CD4-positive, alpha-beta T cell treated with Interleukin-1 beta for 1 hour (primary cell): ENCODE results near the gene CAPZA3.
"Not testable (repeated sequence)": the region's sequence is repeated elsewhere in the genome, so short reads cannot be mapped to it uniquely, and the experiment has no call there.

Experiments
- DNase-seq, 2 donors: peaks; one replicate each; pipeline ENCODE4 v3.0.0-alpha.2; 2020 to 2022

CAPZA3 gene

GRCh38 chr12:18737819-18738218 lies at the start of gene CAPZA3, which contains the start of gene PLCZ1:
Gene CAPZA3, plus strand, starts transcription at chr12:18738119. Its CDS starts 150 bp downstream, at chr12:18738269.
Gene PLCZ1, minus strand, starts transcription at chr12:18738012. Its CDS starts 641 bp downstream, at chr12:18737371.
- no peak for DNase-seq

- DNase-seq: no peak
Observed at GRCh38 chr12:18689771-18690170, 48.1 kb upstream of the CAPZA3 start.

- no peak for DNase-seq
Observed at GRCh38 chr12:18690653-18691052, 47.3 kb upstream of the CAPZA3 start.

GRCh38 chr12:18693986-18694385 lies 43.9 kb upstream of the CAPZA3 start:
- DNase-seq: not testable (repeated sequence)

DNA sequence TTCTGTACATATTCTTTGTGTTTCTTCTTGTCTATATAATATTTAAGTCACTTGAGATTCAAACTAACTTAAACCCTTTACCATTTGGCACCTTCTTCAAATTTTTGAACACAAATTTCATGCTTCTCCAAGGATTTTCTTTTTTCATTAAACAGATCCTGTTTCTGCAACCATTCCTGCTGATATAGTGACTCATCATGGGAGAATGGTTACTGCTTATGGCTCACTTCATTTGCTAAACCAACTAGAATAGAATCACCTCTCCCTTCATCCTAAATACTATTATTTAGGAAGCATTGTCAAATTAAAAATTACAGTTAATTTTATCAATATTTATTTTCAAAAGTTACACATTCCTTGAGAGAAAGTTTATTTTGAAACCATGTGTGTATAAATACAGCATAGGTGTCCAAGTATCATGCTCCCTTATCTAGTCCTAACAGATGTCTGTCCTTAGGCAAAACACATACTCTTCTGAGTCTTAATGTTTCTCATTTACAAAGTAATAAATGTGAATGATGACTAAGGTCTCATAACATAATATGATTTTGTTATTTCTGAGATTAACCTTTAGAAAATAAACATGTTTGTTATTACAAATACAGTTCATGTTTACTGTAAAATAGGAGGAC lies 40.8 kb upstream of the CAPZA3 start:
- no peak for DNase-seq

GRCh38 chr12:18700271-18700670 lies 37.6 kb upstream of the CAPZA3 start:
- DNase-seq: no peak

GRCh38 chr12:18703321-18703720 lies 34.6 kb upstream of the CAPZA3 start:
- DNase-seq: no peak

DNA sequence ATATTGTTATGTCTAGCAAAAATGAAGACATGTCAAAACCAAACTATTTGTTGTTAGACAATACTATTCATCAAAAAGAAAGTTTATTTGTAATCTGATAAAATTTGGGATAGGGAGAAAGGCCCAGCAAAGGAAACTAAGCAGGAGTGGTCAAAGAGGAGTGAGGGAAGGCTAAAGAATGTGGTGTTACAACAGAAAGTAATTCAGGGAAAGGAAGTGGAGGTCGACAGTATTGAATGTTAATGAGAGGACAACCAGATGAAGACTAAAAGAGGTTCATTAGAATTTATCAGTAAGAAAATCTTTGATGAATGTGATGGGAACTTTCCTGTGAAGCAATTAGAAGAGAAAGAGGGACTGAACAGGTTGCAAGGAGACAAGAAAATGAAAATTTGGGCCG lies 34.0 kb upstream of the CAPZA3 start:
- no peak for DNase-seq

- DNase-seq: no peak
Observed at GRCh38 chr12:18706798-18707197, 31.1 kb upstream of the CAPZA3 start.

DNA sequence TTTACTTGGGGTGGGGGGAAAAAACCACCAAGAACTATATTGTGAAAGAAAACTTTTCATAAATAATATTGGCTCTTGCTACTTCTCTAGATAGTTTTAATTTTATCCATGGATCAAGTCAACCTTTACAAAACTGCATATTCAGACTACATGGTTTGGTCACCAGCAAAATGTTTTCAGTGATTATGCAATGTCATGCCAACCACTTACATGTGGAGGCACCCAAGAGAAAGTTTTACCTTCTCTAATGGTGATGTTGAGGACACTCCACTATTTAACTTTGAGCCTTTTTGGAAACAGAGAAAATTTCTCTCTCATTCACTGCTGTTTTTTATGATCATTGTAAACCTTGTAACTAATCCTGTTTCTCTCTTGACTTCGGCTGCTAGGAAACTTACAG lies 21.7 kb upstream of the CAPZA3 start:
- DNase-seq: no peak

- DNase-seq: no peak
Observed at GRCh38 chr12:18718462-18718861, 19.5 kb upstream of the CAPZA3 start.

GRCh38 chr12:18719922-18720510 lies 17.9 kb upstream of the CAPZA3 start:
- no peak for DNase-seq

DNA sequence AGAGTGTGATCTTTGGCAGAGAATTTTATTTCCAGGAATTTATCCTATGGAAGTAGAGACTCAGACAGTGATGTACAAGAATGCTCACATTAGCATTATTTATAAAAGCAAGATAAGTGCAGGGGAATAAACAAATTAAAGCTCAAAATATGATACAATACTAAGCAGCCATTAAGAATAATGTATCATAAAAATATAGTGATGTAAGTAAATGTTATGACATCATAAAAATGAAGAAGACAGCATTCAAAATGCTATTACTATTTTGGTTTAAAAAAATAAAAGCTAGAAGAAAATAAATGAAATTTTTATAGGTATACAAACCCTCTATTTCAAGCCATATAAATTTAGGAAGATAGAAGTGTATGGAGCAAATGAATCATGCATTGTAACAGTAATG lies 17.2 kb upstream of the CAPZA3 start:
- DNase-seq: no peak

GRCh38 chr12:18721452-18721851 lies 16.5 kb upstream of the CAPZA3 start:
- DNase-seq: no peak

GRCh38 chr12:18723752-18724151 lies 14.2 kb upstream of the CAPZA3 start:
- DNase-seq: no peak

- DNase-seq: no peak
Observed at GRCh38 chr12:18731156-18731555, 6.8 kb upstream of the CAPZA3 start.

- no peak for DNase-seq
Observed at GRCh38 chr12:18747895-18748294, 10.0 kb downstream of the CAPZA3 start.

DNA sequence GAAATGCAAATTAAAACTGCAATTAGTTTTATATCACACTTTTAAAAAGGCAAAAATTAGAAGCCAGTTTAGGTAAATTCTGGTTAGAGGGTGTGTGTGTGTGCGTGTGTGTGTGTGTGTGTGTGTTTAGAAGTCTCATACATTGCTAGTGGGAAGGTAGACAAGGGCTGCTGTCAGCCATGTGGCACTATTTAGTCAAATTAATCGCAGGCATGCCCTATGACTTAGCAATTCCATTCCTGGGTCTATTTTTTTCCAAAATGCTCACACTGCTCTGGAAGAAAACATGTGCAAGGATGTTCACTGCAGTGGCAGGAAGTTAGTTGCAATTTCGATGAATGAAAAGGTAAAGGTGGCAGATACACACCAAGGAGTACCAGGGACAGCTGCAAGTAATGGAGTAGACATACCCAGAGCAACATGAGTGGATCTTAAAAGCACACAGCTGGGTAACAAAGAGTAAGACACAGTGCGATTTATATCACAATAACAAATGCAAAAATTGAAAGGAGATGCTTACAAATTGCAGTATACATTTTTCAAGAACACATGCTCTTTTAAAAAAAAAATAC lies 11.6 kb downstream of the CAPZA3 start:
- no peak for DNase-seq

- no peak for DNase-seq
Observed at GRCh38 chr12:18750085-18750484, 12.2 kb downstream of the CAPZA3 start.

- no peak for DNase-seq
Observed at GRCh38 chr12:18751866-18752265, 13.9 kb downstream of the CAPZA3 start.

DNA sequence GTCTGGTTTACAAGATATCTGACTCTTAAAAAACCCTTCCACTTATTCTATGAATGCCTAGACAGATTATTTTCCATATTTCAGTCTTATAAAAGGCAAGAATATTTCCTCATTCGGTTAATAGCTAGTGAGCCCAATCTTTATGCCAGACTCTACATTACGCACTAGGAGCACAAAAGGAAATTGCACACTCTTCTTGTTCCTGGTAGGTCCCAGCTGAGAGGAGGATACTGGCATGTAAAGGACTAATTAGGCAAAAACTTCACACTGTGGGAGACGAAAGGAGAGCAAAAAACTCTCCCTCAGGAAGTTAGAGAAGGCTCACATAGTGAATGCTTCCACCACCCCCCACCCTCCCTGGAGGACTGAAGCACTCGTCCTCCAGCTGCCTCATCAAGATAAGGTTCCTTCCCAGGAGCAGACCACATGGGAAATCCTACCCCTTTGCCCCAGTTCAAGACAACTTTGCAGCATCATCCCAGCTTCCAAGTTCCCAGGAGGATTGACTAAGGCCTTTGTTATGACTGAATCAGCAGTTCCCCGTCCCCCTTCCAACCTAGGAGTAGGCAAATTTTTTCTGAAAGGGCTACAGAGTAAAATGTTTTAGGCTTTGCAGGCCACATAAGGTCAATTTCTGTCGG lies 14.5 kb downstream of the CAPZA3 start:
- no peak for DNase-seq

- no peak for DNase-seq
Observed at GRCh38 chr12:18752947-18753346, 15.0 kb downstream of the CAPZA3 start.

DNA sequence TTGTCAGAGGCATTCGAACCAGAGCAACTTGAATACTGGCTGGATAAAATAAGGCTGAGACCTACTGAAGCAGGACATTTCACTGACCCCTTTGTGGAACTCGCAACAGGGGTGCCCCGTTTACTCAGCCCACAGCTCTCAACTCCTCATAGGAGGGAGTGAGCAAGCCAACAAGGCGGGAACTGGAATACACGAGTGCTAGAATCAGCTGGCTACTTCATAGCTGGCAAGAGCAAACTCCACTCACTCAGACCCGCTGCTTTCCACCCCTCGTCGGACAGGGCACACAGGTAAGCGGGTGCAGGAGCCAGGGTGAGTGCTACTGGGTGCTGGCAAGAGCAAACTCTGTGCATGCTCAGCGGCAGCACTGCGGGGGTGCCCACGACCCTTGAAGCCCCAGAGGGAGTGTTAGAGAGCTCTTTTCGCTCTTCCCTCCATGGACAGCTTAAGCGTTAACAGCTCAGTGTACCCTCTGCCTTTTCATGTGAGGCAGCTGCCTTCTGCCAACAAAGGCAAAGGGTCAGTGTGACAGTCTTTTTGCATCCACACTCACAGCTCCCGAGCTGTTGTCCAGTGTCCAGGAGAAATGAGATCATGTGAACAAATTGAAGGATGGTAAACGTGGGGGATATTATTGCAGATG lies 15.7 kb downstream of the CAPZA3 start:
- no peak for DNase-seq
